ENCODE data around the gene FUT8.
"Not testable (repeated sequence)": the region's sequence is repeated elsewhere in the genome, so short reads cannot be mapped to it uniquely, and the experiment has no call there.

FUT8 gene

GRCh38 chr14:65449647-65450046 lies 37.1 kb downstream of the FUT8 start:
- no peak for DNase-seq (ENCODE audit: low read depth in 2 of 2, low spot score in 1 of 2)

- no peak for DNase-seq (ENCODE audit: low read depth in 2 of 2, low spot score in 1 of 2)
Observed at GRCh38 chr14:65453807-65454480, 41.4 kb downstream of the FUT8 start.

DNA sequence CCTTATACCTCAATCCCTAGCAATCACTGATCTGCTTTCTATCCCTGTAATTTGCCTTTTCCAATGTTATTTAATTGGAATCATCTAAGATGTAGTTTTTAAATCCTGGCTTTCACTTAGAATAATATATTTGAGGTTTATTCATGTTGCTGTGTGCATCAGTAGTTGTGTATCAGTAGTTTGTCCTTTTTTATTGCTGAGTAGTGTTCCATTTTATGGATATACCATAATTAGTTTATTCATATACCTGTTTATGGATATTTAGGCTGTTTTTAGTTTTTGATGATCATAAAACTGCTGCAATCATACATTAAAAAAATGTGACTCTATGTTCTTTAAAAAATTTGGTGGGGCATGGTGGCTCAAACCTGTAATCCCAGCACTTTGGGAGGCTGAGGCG lies 43.7 kb downstream of the FUT8 start:
- DNase-seq (ENCODE audit: low read depth in 2 of 2, low spot score in 1 of 2), result no peak

- DNase-seq (ENCODE audit: low read depth in 2 of 2, low spot score in 1 of 2), result no peak
Observed at GRCh38 chr14:65461730-65462129, 49.2 kb downstream of the FUT8 start.

DNA sequence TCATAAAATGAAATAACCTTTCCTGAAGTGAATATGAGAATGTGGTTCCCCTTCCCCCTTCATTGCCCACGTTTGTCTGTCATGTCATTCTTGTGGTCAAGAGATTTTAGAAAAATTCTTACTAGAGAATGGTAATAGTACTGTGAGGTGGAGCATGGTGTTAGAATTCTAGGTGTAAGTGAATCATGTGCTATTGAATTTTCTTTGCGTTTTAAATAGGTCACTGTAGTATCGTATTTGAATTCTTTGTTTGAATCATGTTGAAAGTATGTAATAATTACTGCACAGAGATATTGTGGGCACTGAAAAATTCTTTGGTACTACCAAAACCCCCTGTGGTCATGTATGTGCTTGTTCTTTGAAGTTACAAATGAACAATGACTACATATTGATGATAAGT lies 49.9 kb downstream of the FUT8 start:
- DNase-seq (ENCODE audit: low read depth in 2 of 2, low spot score in 1 of 2), result no peak

DNA sequence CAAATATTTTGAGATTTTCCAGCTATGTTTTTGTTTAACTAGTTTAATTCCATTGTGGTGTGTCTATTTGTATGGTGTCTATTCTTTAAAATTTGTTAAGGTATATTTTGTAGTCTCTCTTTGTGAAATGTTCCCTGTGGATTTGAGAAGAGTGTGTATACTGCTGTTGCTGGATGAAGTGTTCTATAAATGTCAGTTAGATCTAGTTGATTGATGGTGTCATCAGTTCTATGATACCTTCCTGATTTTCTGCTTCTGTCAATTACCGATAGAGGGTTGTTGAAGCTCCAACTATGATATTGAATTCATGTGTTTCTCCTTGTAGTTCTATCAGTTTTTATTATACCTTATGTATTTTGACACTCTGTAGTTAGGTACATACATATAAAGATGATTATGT lies 53.1 kb downstream of the FUT8 start:
- DNase-seq (ENCODE audit: low read depth in 2 of 2, low spot score in 1 of 2), result no peak

- not testable (repeated sequence) for DNase-seq (ENCODE audit: low read depth in 2 of 2, low spot score in 1 of 2)
Observed at GRCh38 chr14:65467926-65468325, 55.4 kb downstream of the FUT8 start.

DNA sequence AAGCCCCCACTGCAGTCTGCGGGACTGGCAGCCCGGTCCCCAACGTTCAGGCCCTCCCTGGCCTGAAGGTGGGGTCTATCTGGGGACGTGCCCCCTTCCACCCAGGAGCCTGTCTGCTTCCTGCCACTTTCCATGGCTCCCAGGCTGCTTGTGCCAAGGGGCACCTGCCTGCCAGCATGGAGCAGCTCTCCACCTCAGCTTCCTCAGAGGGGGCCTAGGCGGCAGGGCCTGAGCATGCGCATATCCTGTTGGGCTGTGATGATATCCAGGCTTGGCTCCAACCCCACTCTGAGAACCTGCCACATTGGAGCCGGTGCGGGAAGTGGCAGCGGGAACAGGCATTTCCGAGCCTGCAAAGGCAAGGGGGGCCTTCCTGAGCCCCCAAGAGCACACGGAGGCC lies 57.4 kb downstream of the FUT8 start:
- no peak for DNase-seq (ENCODE audit: low read depth in 2 of 2, low spot score in 1 of 2)

GRCh38 chr14:65470404-65470880 lies 57.9 kb downstream of the FUT8 start:
- no peak for DNase-seq (ENCODE audit: low read depth in 2 of 2, low spot score in 1 of 2)

GRCh38 chr14:65471038-65471878 lies 58.7 kb downstream of the FUT8 start:
- no peak for DNase-seq (ENCODE audit: low read depth in 2 of 2, low spot score in 1 of 2)

DNA sequence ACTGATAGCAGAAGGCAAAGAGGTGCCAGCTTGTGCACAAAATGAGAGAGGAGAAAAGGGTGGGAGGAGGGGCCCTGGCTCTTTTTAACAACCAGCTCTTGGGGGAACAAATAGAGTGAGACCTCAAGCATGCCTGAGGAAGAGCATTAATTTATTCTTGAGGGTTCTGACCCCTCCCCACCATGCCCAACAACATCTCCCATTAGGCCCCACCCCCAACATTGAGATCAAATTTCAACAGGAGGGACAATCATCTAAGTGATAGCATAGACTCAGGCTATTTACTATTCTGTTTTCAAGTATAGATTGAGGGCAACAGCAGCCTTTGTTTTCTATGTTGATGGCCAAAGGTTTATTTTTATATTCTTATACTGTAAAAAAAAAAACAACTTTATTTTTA lies 59.7 kb downstream of the FUT8 start:
- DNase-seq (ENCODE audit: low read depth in 2 of 2, low spot score in 1 of 2), result no peak

GRCh38 chr14:65476273-65476941 lies 63.9 kb downstream of the FUT8 start:
- no peak for DNase-seq (ENCODE audit: low read depth in 2 of 2, low spot score in 1 of 2)

DNA sequence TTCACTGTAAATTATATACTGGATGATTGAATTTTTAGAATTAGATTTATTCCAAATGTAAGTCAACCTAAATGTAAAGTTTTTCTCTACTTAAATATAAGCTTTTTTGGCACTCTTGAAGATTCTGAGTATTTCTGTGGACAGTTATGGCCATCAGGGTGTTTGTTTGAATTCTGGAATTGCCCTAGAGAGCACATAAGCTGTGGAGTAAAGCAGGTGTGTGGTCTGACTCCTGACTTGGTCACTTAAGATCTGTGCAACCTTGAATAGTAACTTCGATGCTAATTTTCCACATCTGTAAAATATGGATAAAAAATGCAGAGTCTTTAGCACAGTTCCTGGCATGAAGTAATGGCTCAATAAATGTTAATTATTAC lies 64.4 kb downstream of the FUT8 start:
- no peak for DNase-seq (ENCODE audit: low read depth in 2 of 2, low spot score in 1 of 2)

DNA sequence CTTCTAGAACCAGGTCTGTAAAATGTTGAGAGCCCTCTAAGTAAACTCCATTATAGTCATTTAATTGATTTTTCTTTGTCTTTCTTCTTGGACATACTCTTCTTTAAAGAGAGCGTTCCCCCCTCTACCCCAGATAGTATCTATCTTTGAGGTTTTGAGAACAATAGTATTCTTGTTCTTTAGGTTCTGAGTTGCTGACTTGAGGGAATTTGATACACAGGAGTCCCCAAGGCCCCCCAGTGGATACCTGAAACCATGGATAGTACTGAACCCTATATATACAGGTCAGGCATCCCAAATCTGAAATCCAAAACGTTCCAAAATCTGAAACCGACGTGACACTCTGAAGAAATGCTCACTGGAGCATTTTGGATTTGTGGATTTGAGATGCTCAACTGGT lies 65.5 kb downstream of the FUT8 start:
- no peak for DNase-seq (ENCODE audit: low read depth in 2 of 2, low spot score in 1 of 2)

- DNase-seq (ENCODE audit: low read depth in 2 of 2, low spot score in 1 of 2), result no peak
Observed at GRCh38 chr14:65478596-65478995, 66.1 kb downstream of the FUT8 start.

- no peak for DNase-seq (ENCODE audit: low read depth in 2 of 2, low spot score in 1 of 2)
Observed at GRCh38 chr14:65479386-65479785, 66.9 kb downstream of the FUT8 start.

DNA sequence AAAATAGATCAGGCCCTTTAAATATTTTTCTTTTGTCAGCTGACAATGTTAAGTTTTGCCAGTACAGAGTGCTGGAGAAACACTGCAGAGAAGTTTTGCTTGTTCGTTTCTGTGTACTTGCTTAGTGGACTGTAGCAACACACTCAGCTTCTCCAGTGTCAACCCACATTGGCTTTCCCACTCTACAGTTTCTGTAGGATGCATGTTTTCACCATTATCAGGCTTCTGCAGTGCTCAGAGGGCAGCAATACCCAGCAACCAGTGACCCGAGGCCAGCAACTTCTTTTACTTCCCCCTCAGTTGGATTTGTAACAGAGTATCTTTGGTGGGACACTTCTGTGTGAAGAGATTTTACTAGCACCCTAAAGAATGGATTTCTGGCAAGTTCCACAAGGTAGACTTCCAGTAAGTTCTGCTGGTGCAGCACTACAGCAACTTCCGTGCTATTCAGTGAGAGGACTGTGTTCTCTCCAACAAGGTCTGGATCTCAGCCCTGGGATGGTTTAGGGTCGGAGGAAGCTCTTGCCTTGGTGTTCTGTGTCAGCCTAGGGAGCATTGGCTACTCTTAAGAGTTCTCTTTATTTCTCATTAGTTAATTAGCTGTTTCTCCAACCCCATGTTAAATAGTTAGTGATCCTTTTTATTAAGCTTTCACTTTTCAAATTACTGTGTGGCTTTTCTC lies 70.4 kb downstream of the FUT8 start:
- DNase-seq (ENCODE audit: low read depth in 2 of 2, low spot score in 1 of 2), result no peak

DNA sequence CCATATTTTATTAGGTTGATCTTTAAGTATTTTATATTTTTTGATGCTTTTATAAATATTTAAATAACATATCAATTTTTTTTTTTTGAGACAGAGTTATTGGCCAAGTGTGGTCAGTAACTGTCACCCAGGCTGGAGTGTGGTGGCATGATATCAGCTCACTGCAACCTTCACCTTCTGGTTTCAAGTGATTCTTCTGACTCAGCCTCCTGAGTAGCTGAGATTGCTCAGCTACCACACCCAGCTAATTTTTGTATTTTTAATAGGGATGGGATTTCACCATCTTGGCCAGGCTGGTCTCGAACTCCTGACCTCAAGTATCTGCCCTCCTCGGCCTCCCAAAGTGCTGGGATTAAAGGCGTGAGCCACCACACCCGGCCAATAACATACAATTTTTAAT lies 71.1 kb downstream of the FUT8 start:
- DNase-seq (ENCODE audit: low read depth in 2 of 2, low spot score in 1 of 2), result no peak

- DNase-seq (ENCODE audit: low read depth in 2 of 2, low spot score in 1 of 2), result no peak
Observed at GRCh38 chr14:65485516-65485915, 73.0 kb downstream of the FUT8 start.

GRCh38 chr14:65486863-65487262 lies 74.3 kb downstream of the FUT8 start:
- no peak for DNase-seq (ENCODE audit: low read depth in 2 of 2, low spot score in 1 of 2)

- no peak for DNase-seq (ENCODE audit: low read depth in 2 of 2, low spot score in 1 of 2)
Observed at GRCh38 chr14:65487783-65488494, 75.4 kb downstream of the FUT8 start.
